ENCODE data around the gene CLEC12A.

CLEC12A gene

DNA sequence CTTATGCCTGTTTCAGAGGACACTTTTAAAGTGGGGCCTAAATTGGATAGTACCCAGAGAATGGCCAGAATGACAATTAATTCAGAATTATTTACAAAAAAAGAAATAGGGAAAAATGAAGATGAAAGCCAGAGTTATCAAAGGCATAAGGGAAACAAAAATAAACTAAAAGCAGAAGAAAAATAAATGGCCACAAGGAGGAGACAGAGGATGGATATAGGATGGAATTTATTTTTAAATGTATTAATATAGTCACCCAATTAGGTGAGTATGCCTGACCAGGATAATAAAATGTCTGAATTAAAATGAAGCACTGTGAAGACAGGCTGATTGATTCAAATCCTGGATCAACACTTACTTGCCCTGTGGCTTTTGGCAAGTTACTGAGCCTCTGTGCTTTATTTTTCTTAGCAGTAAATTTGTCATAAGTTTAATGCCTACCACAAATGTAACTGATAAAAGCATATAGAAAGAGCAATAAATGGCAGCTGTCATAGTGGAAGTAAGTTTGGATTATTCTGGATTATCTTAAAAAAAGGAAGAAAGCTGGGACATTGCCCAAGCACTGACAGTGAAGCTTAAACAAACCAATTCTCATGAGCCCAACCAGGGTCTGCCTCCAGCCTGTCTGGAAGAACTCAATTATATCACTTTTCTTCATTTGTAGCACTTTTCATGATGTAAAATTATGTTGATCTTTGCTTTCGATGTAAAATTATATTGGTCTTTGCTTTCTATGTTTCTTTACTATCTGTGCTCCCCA is 62.8 kb downstream of the CLEC12A start:
- no peak for DNase-seq (ENCODE audit: low read depth in 2 of 3, low spot score in 2 of 3)

Data from activated CD8-positive, alpha-beta memory T cell treated with anti-CD3 and anti-CD28 coated beads for 48 hours (primary cell).